HG03460 (cell line): ENCODE results near the gene CAMKK2.
"Not testable (repeated sequence)": the region's sequence is repeated elsewhere in the genome, so short reads cannot be mapped to it uniquely, and the experiment has no call there.

ENCODE experiments used
- ATAC-seq: cut with Tn5 transposase; IDR thresholded peaks from one replicate; pipeline ENCODE4 v1.9.1; 2021; ENCODE audit not compliant: unreplicated experiment

CAMKK2 gene

GRCh38 chr12:121250359-121250758 lies 46.1 kb downstream of the CAMKK2 start:
- no peak for ATAC-seq

- ATAC-seq, result peak; percentile 84
These were observed 47.9 kb downstream of the CAMKK2 start for GRCh38 chr12:121248622-121249021.

GRCh38 chr12:121246893-121247557 lies 49.5 kb downstream of the CAMKK2 start:
- no peak for ATAC-seq

- no peak for ATAC-seq
These were observed 50.6 kb downstream of the CAMKK2 start for GRCh38 chr12:121245951-121246350.

GRCh38 chr12:121245031-121245430 lies 51.5 kb downstream of the CAMKK2 start:
- ATAC-seq, result no peak

- ATAC-seq, result peak; percentile 20
These were observed 55.1 kb downstream of the CAMKK2 start for GRCh38 chr12:121241156-121241970.

GRCh38 chr12:121240484-121241101 lies 55.9 kb downstream of the CAMKK2 start:
- peak; percentile 46 for ATAC-seq

GRCh38 chr12:121240062-121240420 lies 56.5 kb downstream of the CAMKK2 start:
- ATAC-seq, result no peak

GRCh38 chr12:121239351-121240061 lies 57.0 kb downstream of the CAMKK2 start:
- no peak for ATAC-seq

- ATAC-seq, result no peak
These were observed 57.7 kb downstream of the CAMKK2 start for GRCh38 chr12:121238604-121239350.

- no peak for ATAC-seq
These were observed 58.4 kb downstream of the CAMKK2 start for GRCh38 chr12:121238086-121238485.

GRCh38 chr12:121237415-121237814 lies 59.1 kb downstream of the CAMKK2 start:
- ATAC-seq, result no peak

- no peak for ATAC-seq
These were observed 59.7 kb downstream of the CAMKK2 start for GRCh38 chr12:121236776-121237175.

- no peak for ATAC-seq
These were observed 62.9 kb downstream of the CAMKK2 start for GRCh38 chr12:121233628-121234020.

- ATAC-seq, result no peak
These were observed 63.4 kb downstream of the CAMKK2 start for GRCh38 chr12:121232977-121233627.

- no peak for ATAC-seq
These were observed 64.3 kb downstream of the CAMKK2 start for GRCh38 chr12:121232163-121232562.

- ATAC-seq, result no peak
These were observed 66.0 kb downstream of the CAMKK2 start for GRCh38 chr12:121230538-121230907.

- not testable (repeated sequence) for ATAC-seq
These were observed 66.5 kb downstream of the CAMKK2 start for GRCh38 chr12:121229826-121230537.

GRCh38 chr12:121228919-121229665 lies 67.4 kb downstream of the CAMKK2 start:
- ATAC-seq, result no peak
